K562 (cell line): Measurements from ENCODE around the gene EFHB. TPM values are rescaled to one million over a fixed set of nuclear protein-coding genes. Genes with fewer than 3 reads are reported as not detected.

Experiments used
- BCL6 ChIP-seq: fragments of 250-450 bp; sonication (Bioruptor Pico); IDR thresholded peaks from 2 replicates; pipeline ENCODE4 v1.4.0; 2020
- CBFA2T2 ChIP-seq: fragments of 450-650 bp; conservative IDR thresholded peaks from 2 replicates; pipeline ENCODE4 v1.6.1; 2017; ENCODE audit warnings: mild to moderate bottlenecking
- CCAR2 ChIP-seq: fragments of 200-400 bp; formaldehyde crosslinking; IDR thresholded peaks from 2 replicates; pipeline ENCODE4 v1.6.1; 2017; ENCODE audit warnings: mild to moderate bottlenecking, low read depth, low read length
- CHD7 ChIP-seq: fragments of 200-600 bp; sonication (generic); IDR thresholded peaks from one replicate; pipeline ENCODE4 v1.6.1; 2012; ENCODE audit warnings: mild to moderate bottlenecking, low read depth, low read length, inconsistent platforms
- FOXM1 ChIP-seq, 2 experiments: fragments of 450-650 bp in 1 of 2; sonication (generic) in 1 of 2; formaldehyde crosslinking in 1 of 2; IDR thresholded peaks; 2 replicates each; pipeline versions ENCODE4 v1.6.1 to v1.9.0; 2017 to 2022; ENCODE audit warnings: low read depth in 2 of 2, mild to moderate bottlenecking in 2 of 2, missing genetic modification reagents in 1 of 2, moderate library complexity in 1 of 2
- HMBOX1 ChIP-seq: sonication (generic); IDR thresholded peaks from 2 replicates; pipeline ENCODE4 v1.6.1; 2016
- MXI1 ChIP-seq: IDR thresholded peaks from 2 replicates; pipeline ENCODE4 v1.6.1; 2011; ENCODE audit warnings: low read depth, mild to moderate bottlenecking, improper control_type of control experiment, low read length
- NCOR1 ChIP-seq: fragments of 450-650 bp; IDR thresholded peaks from 2 replicates; pipeline ENCODE4 v1.6.1; 2016; ENCODE audit warnings: mild to moderate bottlenecking, moderate library complexity
- NFIC ChIP-seq: fragments of 450-650 bp; IDR thresholded peaks from 2 replicates; pipeline ENCODE4 v1.6.1; 2017; ENCODE audit warnings: mild to moderate bottlenecking, inconsistent platforms
- TAF9B ChIP-seq: fragments of 450-650 bp; IDR thresholded peaks from 2 replicates; pipeline ENCODE4 v1.6.1; 2018; ENCODE audit warnings: mild to moderate bottlenecking; ENCODE audit not compliant: partially characterized antibody
- TAL1 ChIP-seq: fragments of 450-650 bp; IDR thresholded peaks from 2 replicates; pipeline ENCODE4 v1.6.1; 2016; ENCODE audit warnings: mild to moderate bottlenecking
- ZBTB1 ChIP-seq: sonication (generic); formaldehyde crosslinking; IDR thresholded peaks from 2 replicates; pipeline ENCODE4 v1.8.1; 2023; ENCODE audit warnings: missing genetic modification reagents, low read depth, mild to moderate bottlenecking, borderline replicate concordance
- ZSCAN32 ChIP-seq: fragments of 450-650 bp; formaldehyde crosslinking; IDR thresholded peaks from 2 replicates; pipeline ENCODE4 v1.4.0; 2020; ENCODE audit warnings: mild to moderate bottlenecking, moderate library complexity
- polyA plus RNA-seq, 8 experiments: library from polyadenylated mRNA; depleted of rRNA in 4 of 8; stranded (reverse) in 5 of 8; unstranded in 3 of 8; fragments of >200 nt; fragmentation: Nextera tagmentation in 2 of 8; fragmentation: Illumina TruSeq in 1 of 8; extraction: Ambion mirVana in 2 of 8; extraction: Trizol in 1 of 8; gene quantifications; 2 replicates each; pipeline versions ENCODE4 v1.2.1 to v1.2.3, GENCODE V29; 2011 to 2014; ENCODE audit warnings: inconsistent platforms in 1 of 8, missing spikeins in 1 of 8
- total RNA-seq, 7 experiments: library from RNA; depleted of rRNA in 6 of 7; stranded (reverse); fragments of >200 nt in 6 of 7; fragmentation: Illumina TruSeq in 2 of 7; extraction: Trizol in 2 of 7; gene quantifications; 2 replicates each; pipeline versions ENCODE4 v1.2.1 to v1.2.3, GENCODE V29; 2011 to 2021; ENCODE audit warnings: low replicate concordance in 1 of 7

EFHB gene
- total and polyA plus RNA-seq, 9 of the 15 experiments (the other 6 are each of a cell fraction or from before 2014, with no cell fraction given): 1.5 to 4.0 (median 1.8) TPM

GRCh38 chr3:19967812-19968211 is 33.8 kb upstream of the EFHB start (continued):
- TF ChIP-seq TAF9B: no peak
- no peak for TF ChIP-seq CCAR2
- no peak for TF ChIP-seq BCL6
- peak; percentile 39; the same call in 1 of the 2 replicates for TF ChIP-seq NCOR1
- TF ChIP-seq NFIC: 0 out of 2 replicates have a peak, but pooled peaks have one; percentile 9
- TF ChIP-seq TAL1: peak; percentile 62
- TF ChIP-seq ZSCAN32: no peak
- peak; percentile 49; the same call in 1 of the 2 replicates for TF ChIP-seq HMBOX1
- 0 out of 2 replicates have a peak, but pooled peaks have one; percentile 27 for TF ChIP-seq FOXM1 (IDR thresholded peaks at IDR 0.05; ENCODE audit: low read depth)
- no peak for TF ChIP-seq FOXM1 (CRISPR knock-in tag; IDR thresholded peaks at IDR 0.05; ENCODE audit: low read depth)
- TF ChIP-seq MXI1: no peak
- TF ChIP-seq CBFA2T2: peak; percentile 64
- TF ChIP-seq ZBTB1: no peak
- TF ChIP-seq CHD7: no peak
